GM12892 (cell line): ENCODE data around the gene MRPL16.
A peak's percentile ranks its signal among the peaks of the same experiment; 100 is the strongest.
"Not testable (repeated sequence)": the region's sequence is repeated elsewhere in the genome, so short reads cannot be mapped to it uniquely, and the experiment has no call there.

Experiments
- DNase-seq: peaks from one replicate; pipeline ENCODE4 v3.0.0; 2011; ENCODE audit not compliant: insufficient read length
- FAIRE-seq: peaks from 2 replicates; lab custom pipeline; 2011; peaks lifted over from hg19 to GRCh38; lab: Jason Lieb, UNC
- POLR2A ChIP-seq: IDR thresholded peaks from 2 replicates; pipeline ENCODE4 v1.6.1; 2011; ENCODE audit warnings: low read depth, low read length, control low read depth
- POLR2AphosphoS5 ChIP-seq: IDR thresholded peaks from 2 replicates; pipeline ENCODE4 v1.6.1; 2011; ENCODE audit warnings: low read depth, low read length, control low read depth
- TAF1 ChIP-seq: IDR thresholded peaks from 2 replicates; pipeline ENCODE4 v1.6.1; 2011; ENCODE audit warnings: low read depth, mild to moderate bottlenecking, control low read depth, low read length, borderline replicate concordance

The MRPL16 gene

GRCh38 chr11:59841514-59841913 lies 30.9 kb upstream of the MRPL16 start:
- TF ChIP-seq POLR2A = no peak
- TF ChIP-seq POLR2AphosphoS5 = no peak
- no peak for TF ChIP-seq TAF1

DNA sequence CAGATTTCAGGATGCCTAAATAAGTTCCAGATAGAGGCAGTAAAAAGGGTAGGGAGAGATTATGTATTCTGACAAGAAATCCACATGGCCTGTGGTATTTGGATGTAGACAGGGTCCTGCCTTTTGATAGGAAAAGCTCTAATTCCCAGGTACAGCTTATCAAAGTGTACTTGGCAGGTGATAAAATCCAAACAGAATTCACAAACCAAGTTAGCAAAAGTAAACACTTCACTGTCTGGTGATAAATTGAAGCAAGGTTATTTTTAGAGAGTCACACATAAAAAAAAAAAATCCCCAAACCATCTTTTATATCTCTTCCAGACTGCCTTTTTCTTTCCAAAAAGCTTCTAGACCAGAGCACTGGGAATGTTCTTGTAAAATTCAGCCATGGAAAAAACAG lies 29.0 kb upstream of the MRPL16 start:
- no peak for DNase-seq
- FAIRE-seq = no peak
- TF ChIP-seq TAF1 = no peak
- no peak for TF ChIP-seq POLR2A
- no peak for TF ChIP-seq POLR2AphosphoS5

More at GRCh38 chr11:59841514-59841913, 30.9 kb upstream of the MRPL16 start:
- DNase-seq (no peak), FAIRE-seq (no peak)

- TF ChIP-seq POLR2AphosphoS5 (no peak), POLR2A (no peak), TAF1 (no peak)
- FAIRE-seq (peak; percentile 21), DNase-seq (no peak)
Observed at GRCh38 chr11:59833602-59834001, 23.0 kb upstream of the MRPL16 start.

GRCh38 chr11:59829358-59829757 lies 18.8 kb upstream of the MRPL16 start:
- no peak for FAIRE-seq
- no peak for DNase-seq
- TF ChIP-seq POLR2AphosphoS5 (no peak), TAF1 (no peak), POLR2A (no peak)

DNA sequence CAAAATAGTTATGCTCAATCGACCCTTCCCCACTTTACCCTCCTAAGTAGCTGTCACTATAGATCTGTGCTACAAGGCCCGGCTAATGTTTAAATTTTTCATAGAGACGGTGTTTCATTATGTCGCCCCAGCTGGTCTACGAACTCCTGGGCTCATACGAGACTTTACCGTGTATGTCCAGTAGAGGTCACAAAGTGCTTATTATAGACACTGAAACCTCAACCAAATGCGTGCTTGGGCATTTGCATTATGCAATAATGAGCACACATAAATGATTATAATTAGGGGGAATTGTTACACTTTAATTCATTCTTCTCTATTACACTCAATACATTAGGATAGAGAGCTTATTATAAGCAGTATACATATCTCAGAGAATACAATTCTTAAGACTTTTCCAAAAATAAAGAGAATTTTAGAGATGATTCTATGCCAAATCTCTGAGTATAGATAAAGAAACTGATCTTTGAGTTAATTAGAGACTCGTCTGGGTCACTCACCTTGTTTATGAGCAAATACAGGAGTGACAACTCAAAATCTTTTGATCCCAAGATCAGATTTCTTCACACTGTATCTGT lies 12.5 kb upstream of the MRPL16 start:
- DNase-seq (no peak), FAIRE-seq (peak; percentile 80)
- TF ChIP-seq POLR2A = no peak

DNA sequence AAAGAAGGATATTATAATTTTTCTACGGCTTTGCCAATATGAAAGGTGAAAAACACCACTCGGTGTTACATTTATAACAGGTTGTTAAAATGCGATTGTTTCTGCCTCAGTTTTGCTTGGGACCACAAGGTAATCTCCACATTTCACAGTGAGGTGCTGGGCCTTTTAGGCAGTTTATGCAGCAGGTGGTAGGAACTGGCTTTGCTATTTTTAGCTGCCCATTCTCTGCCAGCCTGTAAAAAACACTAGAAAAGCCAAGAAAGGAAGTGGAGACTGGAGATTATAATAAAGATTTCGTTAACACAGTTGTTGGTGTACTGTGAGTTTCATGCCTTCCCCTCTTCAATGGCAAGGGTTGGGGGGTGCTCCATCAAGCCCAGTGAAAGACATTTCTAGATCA lies 8.0 kb upstream of the MRPL16 start:
- FAIRE-seq (no peak), DNase-seq (no peak)
- TF ChIP-seq POLR2AphosphoS5 (no peak), TAF1 (no peak), POLR2A (no peak)

DNA sequence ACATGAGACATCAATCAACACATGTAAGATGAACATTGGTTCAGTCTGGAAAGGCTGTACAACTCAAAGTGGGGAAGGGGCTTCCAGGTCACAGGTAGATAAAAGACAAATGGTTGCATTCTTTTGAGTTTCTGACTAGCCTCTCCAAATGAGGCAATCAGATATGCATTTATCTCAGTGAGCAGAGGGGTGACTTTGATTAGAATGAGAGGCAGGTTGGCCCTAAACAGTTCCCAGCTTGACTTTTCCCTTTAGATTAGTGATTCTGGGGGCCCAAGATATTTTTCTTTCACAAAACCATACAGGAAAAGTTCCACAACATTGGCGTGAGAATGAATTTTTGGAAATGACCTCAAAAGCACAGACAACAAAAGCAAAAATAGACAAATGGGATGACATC lies 5.9 kb upstream of the MRPL16 start:
- FAIRE-seq, DNase-seq: not testable (repeated sequence)

- FAIRE-seq (no peak), DNase-seq (no peak)
- TF ChIP-seq POLR2AphosphoS5 (no peak), POLR2A (no peak), TAF1 (no peak)
Observed at GRCh38 chr11:59815754-59816153, 5.2 kb upstream of the MRPL16 start.

DNA sequence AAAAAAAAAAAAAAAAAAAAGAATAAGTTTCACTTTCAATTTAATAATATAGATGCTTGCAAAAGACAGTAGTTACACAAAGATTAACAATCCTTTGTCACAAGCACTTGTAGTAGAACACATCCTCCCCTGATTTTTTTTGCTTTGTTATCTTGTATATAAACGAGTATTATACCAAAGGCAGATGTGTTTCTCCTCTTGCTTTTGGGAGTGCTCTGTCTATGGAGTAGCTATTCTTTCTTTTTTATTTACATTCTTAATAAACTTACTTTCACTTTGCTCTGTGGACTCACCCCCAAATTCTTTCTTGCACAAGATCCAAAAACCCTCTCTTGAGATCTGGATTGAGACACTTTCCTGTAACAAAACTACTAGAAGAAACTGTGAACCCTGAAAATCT lies 3.4 kb upstream of the MRPL16 start:
- DNase-seq (no peak), FAIRE-seq (no peak)
- TF ChIP-seq POLR2AphosphoS5 = no peak
- TF ChIP-seq TAF1 = no peak
- TF ChIP-seq POLR2A = no peak

DNA sequence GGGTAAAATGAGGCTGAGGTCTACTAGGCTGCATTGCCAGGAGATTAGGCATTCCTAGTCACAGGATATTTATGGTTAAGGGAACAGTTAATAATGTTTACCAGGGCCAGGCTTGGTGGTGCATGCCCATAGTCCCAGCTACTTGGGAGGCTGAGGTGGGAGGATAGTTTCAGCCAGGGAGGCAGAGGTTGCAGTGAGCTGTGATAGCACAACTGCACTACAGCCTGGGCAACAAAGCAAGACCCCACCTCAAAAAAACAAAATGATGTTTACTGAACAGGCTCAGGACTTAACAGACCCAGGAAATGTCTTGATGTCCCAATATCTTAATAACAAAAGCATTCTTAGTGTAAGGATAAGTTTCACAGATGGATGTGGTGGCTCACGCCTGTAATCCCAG lies 2.8 kb upstream of the MRPL16 start:
- no peak for DNase-seq
- no peak for FAIRE-seq
- TF ChIP-seq POLR2AphosphoS5 = no peak
- TF ChIP-seq TAF1 = no peak
- TF ChIP-seq POLR2A = no peak

GRCh38 chr11:59812220-59812619 lies 1.6 kb upstream of the MRPL16 start:
- DNase-seq (no peak), FAIRE-seq (no peak)
- TF ChIP-seq TAF1 (no peak), POLR2A (no peak), POLR2AphosphoS5 (no peak)

DNA sequence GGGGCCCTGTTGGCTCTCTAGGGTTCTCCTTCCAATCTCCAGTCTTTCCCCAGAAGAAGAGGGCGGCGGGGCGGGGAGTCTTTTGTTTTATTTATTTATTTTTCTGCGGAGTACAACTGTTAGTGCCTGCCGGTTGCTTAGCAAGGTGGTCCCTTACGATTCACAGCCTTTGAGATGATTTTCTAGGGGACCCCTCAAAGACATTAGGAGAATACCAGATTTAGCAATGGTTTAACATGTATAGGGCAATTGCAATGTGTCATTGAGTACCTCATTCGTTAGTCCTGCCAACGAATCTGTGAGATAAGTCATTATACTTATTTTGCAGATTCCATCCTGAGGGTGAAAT lies 307 bp upstream of the MRPL16 start:
- no peak for DNase-seq
- FAIRE-seq = no peak
- no peak for TF ChIP-seq POLR2AphosphoS5

DNA sequence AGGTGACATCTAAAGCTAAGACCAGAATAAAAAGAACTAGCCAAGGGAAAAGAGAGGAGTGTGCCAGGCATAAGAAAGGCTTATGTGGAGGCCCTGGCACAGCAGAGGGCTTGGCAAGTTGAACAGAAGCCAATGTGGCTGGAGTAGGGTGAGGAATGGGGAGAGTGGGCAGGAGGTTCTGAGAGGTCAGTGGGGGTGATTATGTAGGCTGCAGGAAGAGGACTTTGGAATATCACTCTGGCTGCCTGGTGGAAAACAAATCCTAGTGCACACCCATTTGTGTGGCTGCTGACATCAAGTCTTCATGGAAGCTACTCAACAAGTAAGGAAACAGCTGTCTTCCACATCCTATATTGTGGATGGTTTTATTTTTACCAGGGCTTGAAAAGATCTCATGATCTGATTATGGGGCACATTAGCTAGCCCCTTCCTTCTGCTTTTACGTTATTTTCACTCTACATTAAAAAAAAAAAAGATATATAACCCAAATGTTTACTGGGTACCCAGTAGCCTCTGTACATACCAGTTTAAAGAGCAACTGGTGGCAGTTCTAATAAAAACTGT lies 3.4 kb downstream of the MRPL16 start:
- FAIRE-seq = no peak
- no peak for TF ChIP-seq TAF1
- DNase-seq = no peak

DNA sequence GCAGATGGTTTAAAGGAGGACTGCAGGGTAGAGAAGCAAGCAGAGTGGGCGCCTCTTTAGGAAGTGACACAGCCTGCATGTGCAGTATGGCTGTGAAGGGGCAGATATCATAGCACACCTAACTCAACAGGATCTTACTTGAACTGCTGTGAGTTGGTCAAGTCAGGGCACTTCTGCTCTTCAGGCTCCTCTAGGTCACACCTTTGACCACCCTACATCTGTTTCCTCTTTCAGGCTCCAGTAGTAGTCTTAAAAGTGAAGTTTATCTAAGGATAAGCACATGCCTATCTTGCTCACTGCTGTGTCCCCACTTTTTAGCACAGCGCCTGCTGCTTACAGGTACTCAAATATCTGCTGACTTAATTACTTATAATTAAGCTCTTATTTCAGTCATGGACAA lies 6.5 kb downstream of the MRPL16 start:
- FAIRE-seq (no peak), DNase-seq (no peak)
- TF ChIP-seq POLR2AphosphoS5 (no peak), TAF1 (no peak), POLR2A (no peak)
